Activated T-cell treated with anti-CD3 and anti-CD28 coated beads for 1 hour (primary cell): ENCODE results near the gene CENPV.
"Not testable (repeated sequence)": the region's sequence is repeated elsewhere in the genome, so short reads cannot be mapped to it uniquely, and the experiment has no call there.

ENCODE experiments used
- DNase-seq: peaks from one replicate; pipeline ENCODE4 v3.0.0-alpha.2; 2020; ENCODE audit warnings: low read depth

CENPV gene

GRCh38 chr17:16312061-16312460 lies 41.2 kb downstream of the CENPV start:
- not testable (repeated sequence) for DNase-seq

- DNase-seq: no peak
Measured at GRCh38 chr17:16306211-16306610, 47.1 kb downstream of the CENPV start.

- DNase-seq: no peak
Measured at GRCh38 chr17:16304830-16305229, 48.4 kb downstream of the CENPV start.

- no peak for DNase-seq
Measured at GRCh38 chr17:16302856-16303255, 50.4 kb downstream of the CENPV start.

- DNase-seq: no peak
Measured at GRCh38 chr17:16301963-16302855, 51.1 kb downstream of the CENPV start.

- no peak for DNase-seq
Measured at GRCh38 chr17:16300554-16300953, 52.7 kb downstream of the CENPV start.

GRCh38 chr17:16298140-16298662 lies 55.1 kb downstream of the CENPV start:
- DNase-seq: no peak

- DNase-seq: no peak
Measured at GRCh38 chr17:16297367-16298139, 55.7 kb downstream of the CENPV start.

- DNase-seq: not testable (repeated sequence)
Measured at GRCh38 chr17:16296072-16296471, 57.2 kb downstream of the CENPV start.

GRCh38 chr17:16294560-16294959 lies 58.7 kb downstream of the CENPV start:
- DNase-seq: no peak

- DNase-seq: no peak
Measured at GRCh38 chr17:16293931-16294330, 59.3 kb downstream of the CENPV start.
